Mammary epithelial cell (primary cell): ENCODE measurements around the gene NRROS.

Experiments
- EZH2 ChIP-seq: IDR thresholded peaks from 2 replicates; pipeline ENCODE4 v1.6.1; 2012; ENCODE audit warnings: low read length, inconsistent platforms, borderline replicate concordance
- TF ChIP-seq, protein P1 (sequence below), 2 donors: IDR thresholded peaks in 1 of 2; conservative IDR thresholded peaks in 1 of 2; 2 replicates each; pipeline ENCODE4 v1.5.1; 2011 to 2012; ENCODE audit warnings: inconsistent platforms in 2 of 2, low read length in 2 of 2, mild to moderate bottlenecking in 2 of 2, control low read depth in 1 of 2, low read depth in 1 of 2; ENCODE audit not compliant: insufficient read depth in 1 of 2; ENCODE audit errors: extremely low read depth in 1 of 2

DNA sequence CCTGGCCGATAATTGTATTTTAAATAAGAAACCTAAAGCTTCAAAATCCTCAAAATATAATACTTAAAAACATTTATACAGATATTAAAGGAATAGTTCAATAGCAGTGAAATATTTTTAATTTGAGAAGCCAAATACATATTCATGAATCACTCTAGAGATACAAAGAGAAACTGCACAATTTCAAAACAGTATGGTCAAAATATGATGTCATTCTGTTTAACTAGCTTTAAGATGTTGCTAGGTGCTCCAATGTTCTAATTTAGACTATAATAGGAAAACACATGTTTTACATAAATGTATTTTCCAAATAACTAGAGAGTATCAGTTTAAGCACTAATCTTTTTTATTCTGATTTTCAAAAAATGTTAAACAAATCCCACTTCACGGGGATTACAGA lies 10.3 kb upstream of the NRROS start:
- TF ChIP-seq, protein P1, sequence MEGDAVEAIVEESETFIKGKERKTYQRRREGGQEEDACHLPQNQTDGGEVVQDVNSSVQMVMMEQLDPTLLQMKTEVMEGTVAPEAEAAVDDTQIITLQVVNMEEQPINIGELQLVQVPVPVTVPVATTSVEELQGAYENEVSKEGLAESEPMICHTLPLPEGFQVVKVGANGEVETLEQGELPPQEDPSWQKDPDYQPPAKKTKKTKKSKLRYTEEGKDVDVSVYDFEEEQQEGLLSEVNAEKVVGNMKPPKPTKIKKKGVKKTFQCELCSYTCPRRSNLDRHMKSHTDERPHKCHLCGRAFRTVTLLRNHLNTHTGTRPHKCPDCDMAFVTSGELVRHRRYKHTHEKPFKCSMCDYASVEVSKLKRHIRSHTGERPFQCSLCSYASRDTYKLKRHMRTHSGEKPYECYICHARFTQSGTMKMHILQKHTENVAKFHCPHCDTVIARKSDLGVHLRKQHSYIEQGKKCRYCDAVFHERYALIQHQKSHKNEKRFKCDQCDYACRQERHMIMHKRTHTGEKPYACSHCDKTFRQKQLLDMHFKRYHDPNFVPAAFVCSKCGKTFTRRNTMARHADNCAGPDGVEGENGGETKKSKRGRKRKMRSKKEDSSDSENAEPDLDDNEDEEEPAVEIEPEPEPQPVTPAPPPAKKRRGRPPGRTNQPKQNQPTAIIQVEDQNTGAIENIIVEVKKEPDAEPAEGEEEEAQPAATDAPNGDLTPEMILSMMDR (conservative IDR thresholded peaks at IDR 0.05 in 1 of 2, IDR thresholded peaks at IDR 0.05 in 1 of 2; ENCODE audit: extremely low read depth in 1 of 2, insufficient read depth in 1 of 2, low read depth in 1 of 2, low read length in 2 of 2), result no peak
- TF ChIP-seq EZH2, result no peak
